ENCODE measurements around the gene NFKBIB.
A peak's percentile ranks its signal among the peaks of the same experiment; 100 is the strongest.
"Not testable (repeated sequence)": the region's sequence is repeated elsewhere in the genome, so short reads cannot be mapped to it uniquely, and the experiment has no call there.

Gene NFKBIB

GRCh38 chr19:38899447-38900201, at the start of gene NFKBIB, which contains the start of gene SIRT2:
TSS of gene NFKBIB (plus strand) at chr19:38899969. CDS start at chr19:38900033, 64 bp downstream.
TSS of gene SIRT2 (minus strand) at chr19:38899618. CDS start at chr19:38899521, 97 bp downstream.
- peak; percentile 99 to 100 (median 100) for DNase-seq

GRCh38 chr19:38850436-38850975, 49.3 kb upstream of the NFKBIB start:
- DNase-seq, result peak in 2 of 3 experiments; percentile 91 to 100

GRCh38 chr19:38850976-38851621, 48.7 kb upstream of the NFKBIB start:
- DNase-seq, result peak in 1 of 3 experiments; percentile 62

GRCh38 chr19:38851622-38852230, 48.0 kb upstream of the NFKBIB start:
- peak; percentile 87 to 90 (median 89) for DNase-seq

- DNase-seq, result peak in 2 of 3 experiments; percentile 37 to 39
Measured at GRCh38 chr19:38852231-38853044, 47.3 kb upstream of the NFKBIB start.

GRCh38 chr19:38853214-38853613, 46.6 kb upstream of the NFKBIB start:
- DNase-seq, result no peak

GRCh38 chr19:38854961-38855360, 44.8 kb upstream of the NFKBIB start:
- DNase-seq, result not testable (repeated sequence)

- not testable (repeated sequence) for DNase-seq
Measured at GRCh38 chr19:38855751-38856150, 44.0 kb upstream of the NFKBIB start.

- no peak for DNase-seq
Measured at GRCh38 chr19:38856813-38857212, 43.0 kb upstream of the NFKBIB start.

- not testable (repeated sequence) for DNase-seq
Measured at GRCh38 chr19:38859631-38860204, 40.1 kb upstream of the NFKBIB start.

- DNase-seq, result no peak
Measured at GRCh38 chr19:38861368-38861767, 38.4 kb upstream of the NFKBIB start.

- DNase-seq, result peak; percentile 72 to 94 (median 93)
Measured at GRCh38 chr19:38862321-38863059, 37.3 kb upstream of the NFKBIB start.

- DNase-seq, result no peak
Measured at GRCh38 chr19:38867171-38867780, 32.5 kb upstream of the NFKBIB start.

- DNase-seq, result no peak
Measured at GRCh38 chr19:38868551-38868950, 31.2 kb upstream of the NFKBIB start.

- no peak for DNase-seq
Measured at GRCh38 chr19:38869160-38869835, 30.5 kb upstream of the NFKBIB start.

- DNase-seq, result peak in 1 of 3 experiments; percentile 53
Measured at GRCh38 chr19:38869836-38870607, 29.7 kb upstream of the NFKBIB start.

GRCh38 chr19:38870612-38871011, 29.2 kb upstream of the NFKBIB start:
- no peak for DNase-seq

GRCh38 chr19:38873400-38873799, 26.4 kb upstream of the NFKBIB start:
- peak in 1 of 3 experiments; percentile 4 for DNase-seq

GRCh38 chr19:38875656-38876395, 23.9 kb upstream of the NFKBIB start:
- peak in 1 of 3 experiments; percentile 12 for DNase-seq
